Tibial artery (tissue), 4 donors: ENCODE data around the gene MMGT1.

Experiments
- DNase-seq, 2 donors: peaks; one replicate each; pipeline ENCODE4 v3.0.0-alpha.2; 2019
- H3K27ac ChIP-seq, 2 donors: fragments of 200-600 bp; sonication (generic) in 1 of 2; 1 replicate in 1 of 2; 2 replicates in 1 of 2; pipeline ENCODE4 v1.5.1; 2018 to 2019; ENCODE audit warnings: mild to moderate bottlenecking in 1 of 2
- H3K27me3 ChIP-seq, 2 donors: fragments of 200-600 bp; sonication (generic) in 1 of 2; one replicate each; pipeline versions ENCODE4 v1.5.1 to v1.6.0; 2016 to 2019
- H3K36me3 ChIP-seq, 3 donors: fragments of 200-600 bp; sonication (generic) in 2 of 3; one replicate each; pipeline ENCODE4 v1.5.1; 2016 to 2019; ENCODE audit warnings: mild to moderate bottlenecking in 2 of 3
- H3K4me1 ChIP-seq, 4 donors: fragments of 200-600 bp; sonication (generic) in 2 of 4; 1 replicate in 3 of 4; 2 replicates in 1 of 4; pipeline ENCODE4 v1.5.1; 2016 to 2019
- H3K4me3 ChIP-seq, 2 donors: fragments of 200-600 bp; sonication (generic) in 1 of 2; 1 replicate in 1 of 2; 2 replicates in 1 of 2; pipeline ENCODE4 v1.5.1; 2018 to 2019; ENCODE audit warnings: mild to moderate bottlenecking in 2 of 2
- H3K9me3 ChIP-seq, 3 donors: fragments of 200-600 bp; sonication (generic) in 1 of 3; one replicate each; pipeline ENCODE4 v1.5.1; 2016 to 2019
- CTCF ChIP-seq, 2 experiments: fragments of 200-600 bp in 1 of 2; fragments of 450-650 bp in 1 of 2; IDR thresholded peaks; one replicate each; pipeline ENCODE4 v1.5.1; 2017 to 2019; ENCODE audit warnings: antibody characterized with exemption in 2 of 2, mild to moderate bottlenecking in 1 of 2, moderate library complexity in 1 of 2
- intact Hi-C: fragments of 100-400 bp; cut with DNase I; formaldehyde crosslinking; loops from one replicate; pipeline ENCODE4 v1.15.0; 2023; ENCODE audit warnings: low total_unique reads

Gene MMGT1

GRCh38 chrX:135973548-135974278 is at the start of gene MMGT1:
MMGT1 (minus strand) TSS chrX:135973988; CDS start chrX:135973675, 313 bp downstream.
- Histone ChIP-seq H3K4me3 (peak within 1 kb of the TSS; percentile 79 to 83), H3K36me3 (no peaks in the 10 kb centered on the region), H3K9me3 (no peaks in the 10 kb centered on the region), H3K4me1 (peaks cover 0 to 22% (median 9%) of the 10 kb centered on the region in 4 donors), H3K27ac (peak within 1 kb of the TSS; percentile 86 to 94), H3K27me3 (no peaks in the 10 kb centered on the region)
- intact Hi-C loops, result no loop called here
- TF ChIP-seq CTCF (IDR thresholded peaks at IDR 0.05), result no peak
- peak; percentile 78 to 88 for DNase-seq

GRCh38 chrX:136021903-136022302 is 48.1 kb upstream of the MMGT1 start:
- DNase-seq, result no peak
- no peak for TF ChIP-seq CTCF (IDR thresholded peaks at IDR 0.05)
- Histone ChIP-seq H3K9me3 (no peaks in the 10 kb centered on the region), H3K27ac (no peak overlapping the region), H3K4me1 (no peaks in the 10 kb centered on the region), H3K27me3 (no peaks in the 10 kb centered on the region), H3K36me3 (no peaks in the 10 kb centered on the region), H3K4me3 (no peak overlapping the region)
- intact Hi-C loops, result loop anchor here (5.0 kb wide), 1 partner anchor 255 kb away; no protein-coding TSS in a partner anchor

GRCh38 chrX:136021160-136021559 is 47.4 kb upstream of the MMGT1 start:
- no peaks in the 10 kb centered on the region for H3K4me1 ChIP-seq
- H3K27me3 ChIP-seq, result no peaks in the 10 kb centered on the region
- TF ChIP-seq CTCF (IDR thresholded peaks at IDR 0.05), result no peak
- no peaks in the 10 kb centered on the region for H3K9me3 ChIP-seq
- DNase-seq, result no peak
- no peaks in the 10 kb centered on the region for H3K36me3 ChIP-seq
- no peak overlapping the region for H3K27ac ChIP-seq
- intact Hi-C loops, result loop anchor here (5.0 kb wide), 1 partner anchor 256 kb away; no protein-coding TSS in a partner anchor
- no peak overlapping the region for H3K4me3 ChIP-seq

- DNase-seq, result no peak
- intact Hi-C loops, result no loop called here
- Histone ChIP-seq H3K4me3 (no peak overlapping the region), H3K9me3 (no peaks in the 10 kb centered on the region), H3K36me3 (no peaks in the 10 kb centered on the region), H3K27me3 (no peaks in the 10 kb centered on the region), H3K4me1 (no peaks in the 10 kb centered on the region), H3K27ac (no peak overlapping the region)
- TF ChIP-seq CTCF (IDR thresholded peaks at IDR 0.05), result no peak
Measured at GRCh38 chrX:136019226-136019625, 45.4 kb upstream of the MMGT1 start.

GRCh38 chrX:136016881-136017280 is 43.1 kb upstream of the MMGT1 start:
- TF ChIP-seq CTCF (IDR thresholded peaks at IDR 0.05), result no peak
- H3K9me3 ChIP-seq, result no peaks in the 10 kb centered on the region
- no peaks in the 10 kb centered on the region for H3K36me3 ChIP-seq
- no peak overlapping the region for H3K27ac ChIP-seq
- intact Hi-C loops, result no loop called here
- H3K4me1 ChIP-seq, result no peaks in the 10 kb centered on the region
- no peak overlapping the region for H3K4me3 ChIP-seq
- no peak for DNase-seq
- no peaks in the 10 kb centered on the region for H3K27me3 ChIP-seq
